Suprapubic skin (tissue), 3 donors: Measurements from ENCODE around the gene AMPH.

ENCODE experiments used
- POLR2A ChIP-seq, 2 donors: fragments of 450-650 bp; IDR thresholded peaks; one replicate each; pipeline ENCODE4 v1.6.1; 2017; ENCODE audit warnings: antibody characterized with exemption in 2 of 2, mild to moderate bottlenecking in 2 of 2, moderate library complexity in 2 of 2
- TF ChIP-seq, protein P1 (sequence below), 2 donors: fragments of 200-600 bp in 1 of 2; fragments of 450-650 bp in 1 of 2; sonication (generic) in 1 of 2; IDR thresholded peaks; one replicate each; pipeline ENCODE4 v1.5.1; 2016 to 2019; ENCODE audit warnings: antibody characterized with exemption in 2 of 2, mild to moderate bottlenecking in 1 of 2, moderate library complexity in 1 of 2

DNA sequence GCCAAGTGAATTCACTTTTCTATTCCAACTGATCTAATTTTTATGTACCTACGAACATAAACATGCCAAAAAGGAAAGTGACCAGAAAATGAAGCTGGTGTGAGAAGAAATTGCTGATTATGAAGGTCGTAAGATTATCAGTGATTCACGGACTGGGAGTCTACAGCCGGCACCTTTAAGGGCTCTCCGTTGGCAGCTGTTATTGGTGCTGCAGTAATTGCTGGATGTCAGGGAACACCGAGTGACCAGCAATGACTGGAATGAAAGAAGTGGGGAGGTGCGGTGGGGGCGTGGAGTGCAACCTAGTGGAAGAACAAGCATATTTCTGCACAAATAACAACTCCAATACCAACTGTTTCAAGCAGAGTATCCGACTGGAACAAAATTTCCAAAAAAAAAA lies 247.9 kb downstream of the AMPH start:
- TF ChIP-seq POLR2A (IDR thresholded peaks at IDR 0.05) = no peak
- TF ChIP-seq, protein P1, sequence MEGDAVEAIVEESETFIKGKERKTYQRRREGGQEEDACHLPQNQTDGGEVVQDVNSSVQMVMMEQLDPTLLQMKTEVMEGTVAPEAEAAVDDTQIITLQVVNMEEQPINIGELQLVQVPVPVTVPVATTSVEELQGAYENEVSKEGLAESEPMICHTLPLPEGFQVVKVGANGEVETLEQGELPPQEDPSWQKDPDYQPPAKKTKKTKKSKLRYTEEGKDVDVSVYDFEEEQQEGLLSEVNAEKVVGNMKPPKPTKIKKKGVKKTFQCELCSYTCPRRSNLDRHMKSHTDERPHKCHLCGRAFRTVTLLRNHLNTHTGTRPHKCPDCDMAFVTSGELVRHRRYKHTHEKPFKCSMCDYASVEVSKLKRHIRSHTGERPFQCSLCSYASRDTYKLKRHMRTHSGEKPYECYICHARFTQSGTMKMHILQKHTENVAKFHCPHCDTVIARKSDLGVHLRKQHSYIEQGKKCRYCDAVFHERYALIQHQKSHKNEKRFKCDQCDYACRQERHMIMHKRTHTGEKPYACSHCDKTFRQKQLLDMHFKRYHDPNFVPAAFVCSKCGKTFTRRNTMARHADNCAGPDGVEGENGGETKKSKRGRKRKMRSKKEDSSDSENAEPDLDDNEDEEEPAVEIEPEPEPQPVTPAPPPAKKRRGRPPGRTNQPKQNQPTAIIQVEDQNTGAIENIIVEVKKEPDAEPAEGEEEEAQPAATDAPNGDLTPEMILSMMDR (IDR thresholded peaks at IDR 0.05) = no peak
